K562 (cell line): ENCODE results near the gene PTGIS. TPM values are rescaled to one million over a fixed set of nuclear protein-coding genes. Genes with fewer than 3 reads are reported as not detected.

Experiments
- ATAC-seq: fragments of 200-7000 bp; cut with Tn5 transposase; 3 replicates; pipeline ENCODE4 v1.9.1; 2020; ENCODE audit warnings: moderate library complexity
- BruUV-seq: library from RNA; stranded (reverse); fragments of 400-500 nt; replicated peaks from 2 replicates; lab custom pipeline; 2021; lab: Mats Ljungman, UMichigan
- CTCF ChIA-PET: fragments of 300-600 bp; formaldehyde crosslinking; extraction: SDS; loops from one replicate; lab custom pipeline; 2021; ENCODE audit warnings: low intra/inter-chr PET ratio; lab: Yijun Ruan, JAX
- POLR2A ChIA-PET: fragments of 300-600, 350-650 bp; sonication (Branson Sonifier 250); formaldehyde crosslinking; extraction: SDS; loops from one replicate; lab custom pipeline; 2021; ENCODE audit warnings: antibody characterized with exemption, inconsistent platforms; lab: Yijun Ruan, JAX
- DNase-seq, 4 experiments: peaks; one replicate each; pipeline versions ENCODE4 v3.0.0 to v3.0.0-alpha.2; 2011 to 2018; ENCODE audit warnings: low spot score in 3 of 4, mixed read lengths in 3 of 4; ENCODE audit errors: extremely low read depth in 1 of 4
- FAIRE-seq: peaks from 2 replicates; lab custom pipeline; 2011; peaks lifted over from hg19 to GRCh38; lab: Jason Lieb, UNC
- H2AFZ ChIP-seq: 2 replicates; pipeline ENCODE4 v1.6.0; 2011; ENCODE audit warnings: low read depth, low read length, control low read depth, inconsistent platforms
- H3K27ac ChIP-seq: fragments of 200-600 bp; 3 replicates; pipeline ENCODE4 v1.8.0; 2011; ENCODE audit warnings: low read depth, mild to moderate bottlenecking, control low read depth, inconsistent platforms, low read length, moderate library complexity, mixed read lengths; ENCODE audit errors: extremely low read depth
- H3K27me3 ChIP-seq, 2 experiments: fragments of 300-600 bp in 1 of 2; 2 replicates in 1 of 2; 3 replicates in 1 of 2; pipeline versions ENCODE4 v1.6.0 to v1.8.0; 2011; ENCODE audit warnings: inconsistent platforms in 2 of 2, low read length in 2 of 2, mild to moderate bottlenecking in 1 of 2, mixed read lengths in 1 of 2, moderate library complexity in 1 of 2; ENCODE audit not compliant: control insufficient read depth in 2 of 2, insufficient read depth in 2 of 2
- H3K36me3 ChIP-seq: fragments of 300-600 bp; 3 replicates; pipeline ENCODE4 v1.8.0; 2011; ENCODE audit warnings: mild to moderate bottlenecking, low read length, inconsistent platforms; ENCODE audit not compliant: control insufficient read depth, insufficient read depth
- H3K4me1 ChIP-seq, 2 experiments: fragments of 200-600 bp in 1 of 2; replicated peaks in 1 of 2; 2 replicates in 1 of 2; 3 replicates in 1 of 2; pipeline versions ENCODE4 v1.5.1 to v1.8.0; 2011; ENCODE audit warnings: inconsistent platforms in 2 of 2, low read length in 2 of 2, mild to moderate bottlenecking in 1 of 2, mixed read lengths in 1 of 2, moderate library complexity in 1 of 2; ENCODE audit not compliant: control insufficient read depth in 2 of 2, insufficient read depth in 2 of 2
- H3K4me2 ChIP-seq: 2 replicates; pipeline ENCODE4 v1.6.1; 2011; ENCODE audit warnings: low read length, control low read depth, inconsistent platforms, mixed read lengths; ENCODE audit not compliant: insufficient read depth
- H3K4me3 ChIP-seq: fragments of 200-600 bp; sonication (generic), shearing (Covaris generic); 2 replicates; pipeline ENCODE4 v1.5.1; 2016; ENCODE audit warnings: control low read depth, inconsistent platforms
- H3K79me2 ChIP-seq: fragments of 200-600 bp; 3 replicates; pipeline ENCODE4 v1.8.0; 2011; ENCODE audit warnings: low read length, inconsistent platforms; ENCODE audit not compliant: control insufficient read depth, insufficient read depth
- H3K9ac ChIP-seq, 2 experiments: 2 replicates each; pipeline versions ENCODE4 v1.6.0 to v1.6.1; 2011; ENCODE audit warnings: low read depth in 2 of 2, low read length in 2 of 2, control low read depth in 1 of 2, inconsistent platforms in 1 of 2, mild to moderate bottlenecking in 1 of 2, mixed read lengths in 1 of 2; ENCODE audit not compliant: insufficient read depth in 1 of 2
- H3K9me1 ChIP-seq: one replicate; pipeline ENCODE4 v1.6.0; 2011; ENCODE audit warnings: inconsistent platforms, mild to moderate bottlenecking, low read length, moderate library complexity; ENCODE audit not compliant: control insufficient read depth, insufficient read depth
- H3K9me3 ChIP-seq: replicated peaks from 2 replicates; pipeline ENCODE4 v1.5.1; 2011; ENCODE audit warnings: low read depth, low read length, inconsistent platforms; ENCODE audit not compliant: control insufficient read depth, insufficient read depth
- H4K20me1 ChIP-seq: replicated peaks from 2 replicates; pipeline ENCODE4 v1.6.1; 2011; ENCODE audit warnings: low read length, inconsistent platforms, mixed read lengths; ENCODE audit not compliant: control insufficient read depth, insufficient read depth
- CBX8 ChIP-seq: fragments of 200-600 bp; sonication (generic); IDR thresholded peaks from 2 replicates; pipeline ENCODE4 v1.6.1; 2012; ENCODE audit warnings: borderline replicate concordance, mixed run types, low read depth, mild to moderate bottlenecking, moderate library complexity, mixed read lengths, low read length, control low read depth, inconsistent platforms; ENCODE audit not compliant: poor library complexity, severe bottlenecking; ENCODE audit errors: extremely low read depth
- CCAR2 ChIP-seq: fragments of 200-400 bp; formaldehyde crosslinking; IDR thresholded peaks from 2 replicates; pipeline ENCODE4 v1.6.1; 2017; ENCODE audit warnings: mild to moderate bottlenecking, low read depth, low read length
- CEBPB ChIP-seq: fragments of 450-650 bp; IDR thresholded peaks from 2 replicates; pipeline ENCODE4 v1.6.1; 2016; ENCODE audit warnings: missing genetic modification characterization, missing compliant biosample characterization
- GATAD2A ChIP-seq: fragments of 450-650 bp; IDR thresholded peaks from 2 replicates; pipeline ENCODE4 v1.6.1; 2017
- JUN ChIP-seq, 2 experiments: sonication (generic) in 1 of 2; formaldehyde crosslinking in 1 of 2; IDR thresholded peaks; 2 replicates each; pipeline versions ENCODE4 v1.6.1 to v1.8.0; 2012 to 2022; ENCODE audit warnings: borderline replicate concordance in 2 of 2, mild to moderate bottlenecking in 2 of 2, improper control_type of control experiment in 1 of 2, low read depth in 1 of 2, low read length in 1 of 2, missing genetic modification reagents in 1 of 2
- MAZ ChIP-seq, 2 experiments: fragments of 450-650 bp in 1 of 2; sonication (generic) in 1 of 2; formaldehyde crosslinking; IDR thresholded peaks in 1 of 2; conservative IDR thresholded peaks in 1 of 2; 2 replicates each; pipeline versions ENCODE4 v1.4.0 to v1.5.0; 2020; ENCODE audit warnings: mild to moderate bottlenecking in 1 of 2, missing genetic modification reagents in 1 of 2
- MTF1 ChIP-seq: fragments of 250-450 bp; sonication (Bioruptor Pico); IDR thresholded peaks from 2 replicates; pipeline ENCODE4 v1.9.0; 2021; ENCODE audit warnings: moderate library complexity, mild to moderate bottlenecking, inconsistent platforms, borderline replicate concordance
- NFRKB ChIP-seq: fragments of 450-650 bp; IDR thresholded peaks from 2 replicates; pipeline ENCODE4 v1.6.1; 2016; ENCODE audit warnings: low read depth
- SRSF3 ChIP-seq: fragments of 200-400 bp; formaldehyde crosslinking; IDR thresholded peaks from 2 replicates; pipeline ENCODE4 v1.6.1; 2016; ENCODE audit warnings: mild to moderate bottlenecking, low read length, moderate library complexity; ENCODE audit not compliant: insufficient read depth
- WGBS: fragments of 100-300 bp; shearing (Covaris generic); methylation state at CpG from one replicate; pipeline ENCODE4 v1.1.6; 2016; ENCODE audit warnings: low coverage, mixed read lengths; ENCODE audit not compliant: insufficient coverage; ENCODE audit errors: missing lambda C conversion rate; 5-methylcytosine and 5-hydroxymethylcytosine counted together
- in situ Hi-C: fragments of 300-500 bp; cut with MboI; formaldehyde crosslinking; loops from 4 replicates; pipeline ENCODE4 v1.15.0; 2018; ENCODE audit warnings: inconsistent platforms, mixed read lengths
- intact Hi-C: fragments of 100-400 bp; cut with micrococcal nuclease; formaldehyde crosslinking; loops from 2 replicates; pipeline ENCODE4 v1.14.2; 2022
- polyA plus RNA-seq, 8 experiments: library from polyadenylated mRNA; depleted of rRNA in 4 of 8; stranded (reverse) in 5 of 8; unstranded in 3 of 8; fragments of >200 nt; fragmentation: Nextera tagmentation in 2 of 8; fragmentation: Illumina TruSeq in 1 of 8; extraction: Ambion mirVana in 2 of 8; extraction: Trizol in 1 of 8; gene quantifications; 2 replicates each; pipeline versions ENCODE4 v1.2.1 to v1.2.3, GENCODE V29; 2011 to 2014; ENCODE audit warnings: inconsistent platforms in 1 of 8, missing spikeins in 1 of 8
- total RNA-seq, 7 experiments: library from RNA; depleted of rRNA in 6 of 7; stranded (reverse); fragments of >200 nt in 6 of 7; fragmentation: Illumina TruSeq in 2 of 7; extraction: Trizol in 2 of 7; gene quantifications; 2 replicates each; pipeline versions ENCODE4 v1.2.1 to v1.2.3, GENCODE V29; 2011 to 2021; ENCODE audit warnings: low replicate concordance in 1 of 7

The PTGIS gene
- total and polyA plus RNA-seq, 9 of the 15 experiments (the other 6 are each of a cell fraction or from before 2014, with no cell fraction given), result not detected

- TF ChIP-seq SRSF3, result no peak
These were observed 71.2 kb downstream of the PTGIS start (continued) for GRCh38 chr20:49496553-49497397.

- POLR2A ChIA-PET, result no interaction called here
- Histone ChIP-seq H3K9me3 (no peaks in the 10 kb centered on the region), H3K27ac (no peak overlapping the region), H3K36me3 (no peaks in the 10 kb centered on the region), H3K79me2 (no peaks in the 10 kb centered on the region), H2AFZ (no peak overlapping the region), H4K20me1 (no peaks in the 10 kb centered on the region), H3K27me3 (no peaks in the 10 kb centered on the region), H3K9ac (no peak overlapping the region), H3K4me2 (no peak overlapping the region), H3K9me1 (no peaks in the 10 kb centered on the region), H3K4me1 (no peaks in the 10 kb centered on the region), H3K4me3 (no peak overlapping the region)
- BruUV-seq, result no TSS peak
- intact Hi-C loops (no loop called here), in situ Hi-C loops (no loop called here)
- no peak for TF ChIP-seq GATAD2A
- TF ChIP-seq MAZ (CRISPR knock-in tag; conservative IDR thresholded peaks at IDR 0.05 in 1 of 2, IDR thresholded peaks at IDR 0.05 in 1 of 2), result no peak
- TF ChIP-seq NFRKB, result no peak
- no peak for TF ChIP-seq JUN (IDR thresholded peaks at IDR 0.05; ENCODE audit: borderline replicate concordance, low read depth, low read length)
- no peak for TF ChIP-seq JUN (CRISPR knock-in tag; IDR thresholded peaks at IDR 0.05; ENCODE audit: borderline replicate concordance)
- TF ChIP-seq CCAR2, result no peak
- TF ChIP-seq CEBPB (tag), result no peak
- TF ChIP-seq CBX8, result no peak
- no peak for TF ChIP-seq MTF1 (CRISPR knock-in tag)
- no peak for DNase-seq
- 0% methylated on average over 4 of the region's 4 CpGs for WGBS
- ATAC-seq, result no peak
- no peak for FAIRE-seq
- CTCF ChIA-PET, result no interaction called here
These were observed 71.9 kb downstream of the PTGIS start for GRCh38 chr20:49496043-49496442.
